DND-41 (cell line): ENCODE results near the gene HIBADH.

Experiments used
- ATAC-seq: fragments of 200-7000 bp; cut with Tn5 transposase; 3 replicates; pipeline ENCODE4 v1.9.1; 2021; ENCODE audit warnings: low read depth; ENCODE audit not compliant: insufficient read depth
- DNase-seq: peaks from one replicate; pipeline ENCODE4 v3.0.0-alpha.2; 2020
- H2AFZ ChIP-seq: 2 replicates; pipeline ENCODE4 v1.6.0; 2012; ENCODE audit warnings: low read depth, low read length
- H3K27ac ChIP-seq: 2 replicates; pipeline ENCODE4 v1.5.1; 2012; ENCODE audit warnings: low read length, inconsistent platforms
- H3K27me3 ChIP-seq: fragments of 200-600 bp; sonication (generic); 2 replicates; pipeline ENCODE4 v1.6.0; 2012; ENCODE audit warnings: low read length, mild to moderate bottlenecking, inconsistent platforms; ENCODE audit not compliant: insufficient read depth, poor library complexity
- H3K36me3 ChIP-seq: 2 replicates; pipeline ENCODE4 v1.5.1; 2012; ENCODE audit warnings: low read length, inconsistent platforms; ENCODE audit not compliant: insufficient read depth
- H3K4me1 ChIP-seq: 2 replicates; pipeline ENCODE4 v1.5.1; 2012; ENCODE audit warnings: mild to moderate bottlenecking, low read length; ENCODE audit not compliant: insufficient read depth
- H3K4me2 ChIP-seq: 2 replicates; pipeline ENCODE4 v1.6.0; 2012; ENCODE audit warnings: mild to moderate bottlenecking, moderate library complexity, low read length, inconsistent platforms; ENCODE audit not compliant: insufficient read depth
- H3K4me3 ChIP-seq, 2 experiments: fragments of 200-600 bp in 1 of 2; shearing (Covaris generic) in 1 of 2; 2 replicates each; pipeline ENCODE4 v1.5.1; 2012 to 2016; ENCODE audit warnings: inconsistent platforms in 2 of 2, low read length in 2 of 2, mild to moderate bottlenecking in 2 of 2, low read depth in 1 of 2, moderate library complexity in 1 of 2
- H3K79me2 ChIP-seq: 2 replicates; pipeline ENCODE4 v1.6.0; 2012; ENCODE audit warnings: low read length, inconsistent platforms; ENCODE audit not compliant: insufficient read depth
- H3K9ac ChIP-seq: 2 replicates; pipeline ENCODE4 v1.6.0; 2012; ENCODE audit warnings: low read depth, mild to moderate bottlenecking, inconsistent platforms, low read length, moderate library complexity
- H3K9me3 ChIP-seq: 2 replicates; pipeline ENCODE4 v1.5.1; 2012; ENCODE audit warnings: low read length, moderate library complexity, mild to moderate bottlenecking, inconsistent platforms; ENCODE audit not compliant: insufficient read depth, severe bottlenecking
- H4K20me1 ChIP-seq: 2 replicates; pipeline ENCODE4 v1.6.0; 2012; ENCODE audit warnings: low read length; ENCODE audit not compliant: insufficient read depth
- CTCF ChIP-seq: IDR thresholded peaks from 2 replicates; pipeline ENCODE4 v1.5.1; 2012; ENCODE audit warnings: borderline replicate concordance, low read length, moderate library complexity, mild to moderate bottlenecking; ENCODE audit not compliant: poor library complexity, severe bottlenecking; ENCODE audit errors: extremely low read depth
- EZH2 ChIP-seq: IDR thresholded peaks from 3 replicates; pipeline ENCODE4 v1.6.1; 2012; ENCODE audit warnings: borderline replicate concordance, low read depth, mild to moderate bottlenecking, moderate library complexity, low read length, inconsistent platforms; ENCODE audit not compliant: severe bottlenecking

HIBADH gene

DNA sequence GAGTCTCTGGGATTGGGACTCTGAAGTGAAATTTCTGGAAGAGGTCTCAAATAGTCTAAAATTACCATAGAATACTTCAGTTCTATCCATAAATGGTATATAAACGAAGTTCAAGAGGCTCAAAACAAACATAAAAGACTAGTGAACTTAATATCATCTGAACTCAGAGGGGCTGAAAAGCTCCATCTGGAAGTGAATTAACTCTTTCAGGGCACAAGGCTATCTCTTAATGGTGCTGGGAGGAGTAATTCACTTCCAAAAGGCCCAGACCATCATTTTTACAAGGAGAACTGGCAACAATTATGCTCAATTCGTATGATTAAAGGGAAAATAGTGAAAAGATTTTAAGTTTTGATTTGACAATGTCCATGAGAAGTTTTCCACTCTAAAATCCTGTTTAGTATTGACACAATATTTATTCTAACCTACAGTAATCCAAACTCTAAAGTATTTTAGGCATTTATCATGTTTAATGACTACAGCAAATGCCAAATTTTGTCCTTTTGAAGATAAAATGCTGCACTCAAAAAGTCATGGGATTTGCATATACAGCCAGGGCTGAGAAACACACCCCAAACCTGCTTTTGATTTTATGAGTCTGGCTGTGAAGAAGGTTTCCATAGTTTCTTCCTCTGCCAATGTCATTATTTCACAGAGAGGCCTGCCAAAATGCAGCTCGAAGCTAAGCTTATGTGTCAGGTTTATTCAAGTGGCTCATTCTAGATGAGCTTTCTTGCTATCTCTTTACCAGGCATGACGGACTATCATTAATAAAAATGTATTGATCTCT is 143.9 kb downstream of the HIBADH start:
- Histone ChIP-seq H2AFZ (no peak overlapping the region), H3K27ac (no peak overlapping the region), H3K4me3 (no peak overlapping the region), H4K20me1 (no peaks in the 10 kb centered on the region), H3K79me2 (no peaks in the 10 kb centered on the region), H3K9me3 (no peaks in the 10 kb centered on the region), H3K27me3 (no peaks in the 10 kb centered on the region), H3K4me1 (no peaks in the 10 kb centered on the region), H3K9ac (no peak overlapping the region), H3K4me2 (no peak overlapping the region), H3K36me3 (no peaks in the 10 kb centered on the region)
- no peak for TF ChIP-seq EZH2
- no peak for TF ChIP-seq CTCF
- DNase-seq, result no peak
- no peak for ATAC-seq

DNA sequence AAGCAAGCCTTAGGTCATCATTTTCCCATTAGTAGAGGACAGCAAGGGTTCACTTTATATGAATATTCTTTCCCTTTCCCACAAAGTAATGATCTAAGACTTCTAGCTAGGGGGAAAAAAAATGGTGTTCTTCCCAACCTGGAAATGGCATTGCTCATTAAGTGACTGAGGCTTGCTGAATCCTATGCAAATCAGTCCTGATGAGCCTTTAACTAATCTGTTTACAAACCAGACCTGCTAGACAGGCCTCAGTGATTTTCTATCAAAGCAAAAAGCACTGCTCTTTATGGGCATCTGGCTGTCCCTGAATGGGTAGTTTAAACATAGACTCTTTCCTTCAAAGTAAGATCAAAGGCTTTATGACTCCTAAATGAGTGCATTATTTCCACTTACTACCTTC is 146.3 kb downstream of the HIBADH start:
- no peaks in the 10 kb centered on the region for H4K20me1 ChIP-seq
- H2AFZ ChIP-seq, result no peak overlapping the region
- DNase-seq, result no peak
- ATAC-seq, result no peak
- H3K27me3 ChIP-seq, result no peaks in the 10 kb centered on the region
- H3K4me1 ChIP-seq, result no peaks in the 10 kb centered on the region
- no peaks in the 10 kb centered on the region for H3K9me3 ChIP-seq
- no peaks in the 10 kb centered on the region for H3K36me3 ChIP-seq
- no peaks in the 10 kb centered on the region for H3K79me2 ChIP-seq
- H3K9ac ChIP-seq, result no peak overlapping the region
- H3K4me3 ChIP-seq, result no peak overlapping the region
- H3K4me2 ChIP-seq, result no peak overlapping the region
- TF ChIP-seq EZH2 (no peak), CTCF (no peak)
- H3K27ac ChIP-seq, result no peak overlapping the region

GRCh38 chr7:27515933-27516332 is 146.8 kb downstream of the HIBADH start:
- Histone ChIP-seq H2AFZ (no peak overlapping the region), H3K79me2 (no peaks in the 10 kb centered on the region), H3K27ac (no peak overlapping the region), H3K4me1 (no peaks in the 10 kb centered on the region), H3K4me3 (no peak overlapping the region), H3K36me3 (no peaks in the 10 kb centered on the region), H3K4me2 (no peak overlapping the region), H3K9ac (no peak overlapping the region), H3K9me3 (no peaks in the 10 kb centered on the region), H4K20me1 (no peaks in the 10 kb centered on the region), H3K27me3 (no peaks in the 10 kb centered on the region)
- no peak for ATAC-seq
- DNase-seq, result no peak
- TF ChIP-seq EZH2 (no peak), CTCF (no peak)
